NCI-H187 (cell line): ENCODE measurements around the gene SLC7A5.
"Not testable (repeated sequence)": the region's sequence is repeated elsewhere in the genome, so short reads cannot be mapped to it uniquely, and the experiment has no call there.

Source experiments
- DNase-seq, 2 experiments: peaks; one replicate each; lab custom pipeline; 2025; lab: John Stamatoyannopoulos, UW

The SLC7A5 gene

GRCh38 chr16:87869061-87869878 is at the start of gene SLC7A5:
Gene SLC7A5 (minus strand): TSS chr16:87869507. CDS start chr16:87869422, 85 bp downstream.
- DNase-seq, result peak in 1 of 2 experiments; percentile 20

- no peak for DNase-seq
Observed at GRCh38 chr16:87918338-87918737, 49.0 kb upstream of the SLC7A5 start.

- no peak for DNase-seq
Observed at GRCh38 chr16:87917503-87917902, 48.2 kb upstream of the SLC7A5 start.

GRCh38 chr16:87914812-87915211 is 45.5 kb upstream of the SLC7A5 start:
- DNase-seq, result no peak

- DNase-seq, result not testable (repeated sequence)
Observed at GRCh38 chr16:87914021-87914725, 44.9 kb upstream of the SLC7A5 start.

- DNase-seq, result not testable (repeated sequence)
Observed at GRCh38 chr16:87912691-87913090, 43.4 kb upstream of the SLC7A5 start.

GRCh38 chr16:87911106-87911763 is 41.9 kb upstream of the SLC7A5 start:
- DNase-seq, result not testable (repeated sequence)

- peak in 1 of 2 experiments; percentile 21 for DNase-seq
Observed at GRCh38 chr16:87909203-87909935, 40.1 kb upstream of the SLC7A5 start.

GRCh38 chr16:87908101-87908500 is 38.8 kb upstream of the SLC7A5 start:
- not testable (repeated sequence) for DNase-seq

- DNase-seq, result not testable (repeated sequence)
Observed at GRCh38 chr16:87905521-87905920, 36.2 kb upstream of the SLC7A5 start.

GRCh38 chr16:87904963-87905362 is 35.7 kb upstream of the SLC7A5 start:
- DNase-seq, result not testable (repeated sequence)

- not testable (repeated sequence) for DNase-seq
Observed at GRCh38 chr16:87900489-87900888, 31.2 kb upstream of the SLC7A5 start.

- no peak for DNase-seq
Observed at GRCh38 chr16:87897521-87898505, 28.5 kb upstream of the SLC7A5 start.

GRCh38 chr16:87896924-87897520 is 27.7 kb upstream of the SLC7A5 start:
- not testable (repeated sequence) for DNase-seq

- DNase-seq, result not testable (repeated sequence)
Observed at GRCh38 chr16:87896176-87896890, 27.0 kb upstream of the SLC7A5 start.

GRCh38 chr16:87895641-87896141 is 26.4 kb upstream of the SLC7A5 start:
- DNase-seq, result no peak

GRCh38 chr16:87894005-87894404 is 24.7 kb upstream of the SLC7A5 start:
- not testable (repeated sequence) for DNase-seq

GRCh38 chr16:87891764-87892163 is 22.5 kb upstream of the SLC7A5 start:
- DNase-seq, result no peak

- not testable (repeated sequence) for DNase-seq
Observed at GRCh38 chr16:87889762-87890161, 20.5 kb upstream of the SLC7A5 start.
